Measurements from ENCODE around the gene TMEM271.

The TMEM271 gene

GRCh38 chr4:531721-532565 lies 44.2 kb downstream of the TMEM271 start:
- DNase-seq = no peak

GRCh38 chr4:531076-531475 lies 45.0 kb downstream of the TMEM271 start:
- DNase-seq = no peak

- no peak for DNase-seq
Measured at GRCh38 chr4:530017-530781, 45.9 kb downstream of the TMEM271 start.

- no peak for DNase-seq
Measured at GRCh38 chr4:529563-529962, 46.5 kb downstream of the TMEM271 start.

GRCh38 chr4:528835-529234 lies 47.3 kb downstream of the TMEM271 start:
- no peak for DNase-seq

- DNase-seq = no peak
Measured at GRCh38 chr4:528296-528695, 47.8 kb downstream of the TMEM271 start.

GRCh38 chr4:526971-527460 lies 49.1 kb downstream of the TMEM271 start:
- DNase-seq = no peak

GRCh38 chr4:526189-526909 lies 49.7 kb downstream of the TMEM271 start:
- DNase-seq = no peak

- DNase-seq = no peak
Measured at GRCh38 chr4:525660-526059, 50.4 kb downstream of the TMEM271 start.

- DNase-seq = no peak
Measured at GRCh38 chr4:524196-524595, 51.9 kb downstream of the TMEM271 start.
